Activated CD8-positive, alpha-beta memory T cell treated with anti-CD3 and anti-CD28 coated beads, Interleukin-2, amount 50 U/mL, for 1 hour (primary cell): ENCODE measurements around the gene OGN.

Experiments
- DNase-seq: peaks from one replicate; pipeline ENCODE4 v3.0.0-alpha.2; 2020; ENCODE audit errors: extremely low read depth

Gene OGN

DNA sequence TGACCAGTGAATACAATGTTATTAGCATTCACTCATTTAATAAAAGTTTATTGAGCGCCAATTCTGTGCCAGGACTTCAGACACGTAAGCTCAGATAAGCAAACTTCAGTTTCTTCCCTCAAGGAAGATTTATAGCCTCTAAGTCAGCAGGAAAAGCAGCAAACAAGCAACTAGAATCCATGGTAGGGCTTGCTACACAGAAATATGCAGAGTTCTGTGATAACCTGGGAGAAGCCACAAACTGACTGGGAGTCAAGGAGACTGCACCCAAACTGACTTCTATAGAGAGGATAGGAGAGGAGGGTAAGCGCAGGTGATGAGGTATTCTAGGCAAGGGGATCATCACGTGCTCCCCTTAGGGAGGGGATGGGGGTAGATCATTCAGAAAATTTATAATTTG is 1.4 kb upstream of the OGN start:
- DNase-seq = no peak

DNA sequence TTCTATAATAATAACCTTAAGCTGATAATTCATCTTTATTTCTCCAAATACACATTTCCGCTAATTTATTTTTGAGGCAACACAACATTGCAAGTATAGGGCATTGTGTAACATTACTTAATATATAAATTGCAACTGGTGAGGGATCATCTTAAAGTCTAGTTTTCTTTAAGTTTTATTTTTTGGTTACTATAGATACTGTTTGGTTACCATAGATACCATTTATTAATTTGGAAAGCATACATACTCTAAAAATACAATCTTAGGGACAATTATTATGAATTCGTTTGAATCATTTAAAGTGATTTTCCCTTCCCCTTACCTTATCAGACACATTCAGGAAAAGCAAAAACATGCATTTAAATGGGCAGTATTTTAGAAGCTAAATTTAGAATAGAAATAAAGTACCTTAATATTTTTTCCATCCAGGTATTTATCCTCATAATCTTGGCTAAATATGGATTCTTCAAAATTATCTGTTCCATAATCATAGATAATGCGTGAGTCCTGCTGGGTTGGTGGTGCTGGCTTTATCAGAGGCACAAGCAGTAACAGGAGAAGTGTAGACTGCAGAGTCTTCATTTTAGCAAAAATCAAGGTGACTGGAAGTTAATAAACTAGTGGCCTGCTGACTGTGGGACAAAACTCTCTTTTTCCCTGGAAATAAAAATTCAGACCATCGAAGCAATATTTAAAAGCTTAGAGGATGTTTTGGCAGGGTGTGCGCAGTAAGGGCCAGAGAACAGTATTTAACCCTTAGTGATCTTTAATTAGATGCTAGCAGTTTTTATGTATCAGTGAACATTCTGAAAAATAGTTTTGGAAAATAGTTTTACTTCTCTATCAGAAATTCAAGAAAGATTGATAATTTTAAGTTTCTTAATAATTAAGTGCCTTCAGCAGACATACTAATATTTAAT is 1.3 kb downstream of the OGN start:
- DNase-seq = no peak

DNA sequence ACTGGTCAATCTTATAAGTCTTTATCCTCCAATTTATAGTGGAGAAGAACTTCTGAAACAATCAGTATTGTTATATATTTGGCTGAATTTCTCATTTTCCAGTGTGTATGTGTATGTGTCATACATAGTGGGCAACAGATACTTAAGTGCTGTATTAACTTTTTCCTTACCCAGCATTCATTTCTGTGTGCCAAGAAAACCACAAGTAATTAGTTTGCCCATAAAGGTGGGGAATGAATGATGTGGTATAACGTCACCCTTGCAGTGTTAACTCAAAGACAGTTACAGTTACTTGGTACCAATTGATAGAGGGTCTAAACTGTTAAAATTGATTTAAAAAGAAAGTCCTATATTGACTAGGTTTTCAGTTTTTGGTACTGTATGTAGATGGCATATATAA is 2.0 kb downstream of the OGN start:
- DNase-seq = no peak

DNA sequence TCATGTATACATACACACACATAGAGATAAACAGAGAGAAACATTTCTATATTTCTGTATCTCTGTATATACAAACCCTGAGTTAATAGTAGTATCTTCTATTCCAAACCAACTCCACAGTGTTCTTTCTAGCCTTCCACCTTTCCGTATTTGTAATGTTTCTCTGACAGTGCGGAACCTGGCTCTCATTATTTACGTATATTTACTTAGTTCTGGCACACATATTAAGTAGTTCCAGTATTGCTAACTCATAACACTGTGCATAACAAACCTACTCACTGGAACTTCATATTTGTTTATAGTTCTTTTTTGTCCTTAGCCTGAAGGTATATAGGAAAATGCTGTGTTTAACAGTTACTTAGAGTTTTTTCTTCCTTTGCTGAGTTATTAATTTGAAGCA is 6.5 kb downstream of the OGN start:
- no peak for DNase-seq

DNA sequence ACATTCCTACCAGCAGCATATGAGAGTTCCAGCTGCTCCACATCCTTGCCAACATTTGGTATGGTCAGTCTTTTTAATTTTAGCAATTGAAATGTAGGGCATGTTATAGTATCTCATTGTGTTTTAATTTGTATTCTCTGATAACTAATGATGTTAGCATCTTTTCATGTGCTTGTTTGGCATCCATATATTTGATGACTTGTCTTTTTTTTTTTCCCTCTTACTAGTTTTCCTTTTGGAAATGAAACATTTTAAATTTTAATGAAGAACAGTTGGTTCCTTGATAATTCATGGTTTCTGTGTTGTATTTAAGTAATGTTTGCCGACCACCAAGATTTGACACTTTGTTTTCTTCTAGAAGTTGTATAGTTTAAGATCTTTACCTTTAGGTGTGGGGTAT is 8.8 kb downstream of the OGN start:
- no peak for DNase-seq

DNA sequence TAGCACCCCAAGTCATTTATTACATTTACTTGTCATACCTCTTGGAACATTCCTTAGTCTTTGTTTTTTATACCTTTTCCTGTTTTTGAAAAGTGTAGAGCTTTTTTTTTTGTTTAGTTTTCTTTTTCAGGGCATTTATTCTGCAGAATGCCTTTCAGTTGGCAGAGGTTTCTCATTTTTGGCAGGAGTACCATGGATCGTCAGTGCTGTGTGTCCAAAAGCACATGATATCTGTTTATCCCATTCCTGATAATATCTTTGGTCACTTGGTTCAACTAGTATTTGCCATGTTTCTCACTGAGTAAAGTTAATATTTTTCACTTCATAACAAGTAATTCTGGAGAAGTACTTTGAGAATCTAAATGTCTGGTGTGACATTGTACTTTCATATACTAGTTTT is 10.7 kb downstream of the OGN start:
- no peak for DNase-seq

DNA sequence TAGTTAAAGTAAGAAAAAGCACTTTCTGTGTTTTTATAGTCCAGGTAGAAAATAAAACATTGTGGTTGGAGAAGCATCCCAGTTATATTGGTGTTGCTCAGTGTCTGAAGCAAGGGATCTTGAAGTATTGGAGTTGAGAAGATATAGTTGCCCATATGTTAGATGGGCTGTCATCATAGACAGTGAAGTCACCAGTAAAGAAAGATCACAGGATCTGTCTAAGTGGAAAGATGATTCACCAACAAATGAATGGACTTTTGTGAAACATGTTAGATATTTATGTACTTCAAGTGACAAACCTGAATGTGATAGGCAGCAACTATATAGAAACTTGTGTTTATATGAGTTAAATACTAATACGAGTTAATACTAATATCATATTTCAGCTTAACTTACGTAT is 11.7 kb downstream of the OGN start:
- no peak for DNase-seq

DNA sequence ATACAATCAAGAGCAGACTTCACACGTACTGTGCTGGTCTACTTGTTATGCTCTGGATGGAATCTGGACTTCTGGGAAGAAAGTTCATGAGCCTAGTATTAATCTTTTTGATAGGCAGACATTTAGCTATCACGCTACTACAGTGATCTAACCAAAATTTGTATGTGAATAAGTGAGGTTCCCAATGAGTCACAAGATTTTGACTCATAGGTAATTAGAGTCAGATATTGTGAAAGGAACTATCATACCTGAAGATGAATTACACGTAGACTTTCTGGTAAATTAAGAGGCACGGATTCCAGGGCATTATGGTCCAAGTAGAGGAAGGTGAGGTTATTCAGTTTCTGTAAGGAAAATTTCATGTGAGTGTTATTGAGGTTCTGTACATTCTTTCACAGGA is 18.4 kb downstream of the OGN start:
- DNase-seq = no peak

DNA sequence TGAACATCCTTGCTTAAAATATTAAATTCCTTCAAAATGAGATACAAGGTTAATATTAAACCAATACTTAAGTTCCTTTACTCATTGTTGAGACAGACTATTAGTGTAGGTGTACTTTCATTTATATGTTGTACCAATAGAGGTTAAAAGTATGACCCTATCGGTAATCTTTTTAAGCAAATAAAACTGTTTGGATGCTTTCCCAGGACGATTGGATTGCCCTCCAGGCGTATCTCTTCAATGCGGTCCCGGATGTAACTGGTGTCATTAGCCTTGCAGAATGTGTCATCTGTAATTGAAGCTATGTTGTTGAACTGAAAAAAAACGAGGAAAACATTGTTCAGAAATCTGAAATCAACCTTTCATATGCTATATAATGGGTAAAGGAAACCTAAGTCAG is 18.9 kb downstream of the OGN start:
- no peak for DNase-seq

DNA sequence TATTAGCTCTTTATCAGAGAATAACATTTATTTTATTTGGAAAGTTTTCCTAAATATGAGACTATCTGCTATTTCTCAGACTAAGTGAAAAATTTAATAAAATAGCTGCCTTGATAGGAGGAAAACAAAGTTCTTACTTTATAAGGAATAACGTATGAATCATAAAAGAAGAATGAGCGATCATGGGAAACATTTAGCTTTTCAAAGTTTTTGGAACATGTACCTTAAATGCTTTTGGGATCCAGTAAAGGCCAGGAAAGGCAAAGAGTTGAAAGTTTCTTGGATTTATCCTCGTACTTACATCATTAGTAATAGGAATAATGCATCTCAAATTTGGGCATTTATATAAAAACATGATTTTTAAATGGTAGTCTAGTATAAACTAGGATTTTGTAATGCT is 19.4 kb downstream of the OGN start:
- DNase-seq = no peak

DNA sequence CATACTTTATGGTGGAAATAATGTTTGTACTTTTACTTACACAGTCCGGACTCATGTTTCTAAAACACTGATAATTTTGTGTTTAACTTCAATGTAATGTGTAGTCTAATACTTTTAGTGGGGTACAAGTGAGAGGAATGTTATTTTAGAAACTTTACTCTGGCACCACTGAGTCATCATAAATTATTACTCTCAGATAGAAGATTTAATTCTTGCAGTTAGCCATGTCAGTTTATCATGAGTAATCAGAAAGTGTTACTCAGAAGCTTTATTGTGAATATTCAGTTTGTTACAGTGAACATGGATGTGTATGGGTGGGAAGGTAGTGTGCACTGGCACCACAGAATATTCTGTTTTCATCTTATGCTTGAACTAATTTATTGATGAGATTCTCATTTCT is 20.0 kb downstream of the OGN start:
- DNase-seq = no peak

DNA sequence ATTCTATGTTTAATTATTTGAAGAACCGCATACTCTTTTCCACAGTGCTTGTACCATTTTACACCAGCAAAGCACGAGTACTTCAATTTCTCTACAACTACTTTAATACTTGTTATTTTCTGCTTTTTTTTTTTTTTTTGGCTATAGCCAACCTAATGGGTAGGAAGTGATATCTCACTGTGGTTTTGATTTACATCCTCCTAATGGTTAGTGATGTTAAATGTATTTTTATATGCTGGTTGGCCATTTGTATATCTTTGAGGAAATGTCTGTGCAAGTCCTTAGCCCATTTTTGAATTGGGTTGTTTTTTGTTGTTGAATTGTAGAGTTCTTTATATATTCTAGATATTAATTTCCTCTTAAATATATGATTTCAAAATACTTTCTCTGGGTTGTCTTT is 22.6 kb downstream of the OGN start:
- no peak for DNase-seq

DNA sequence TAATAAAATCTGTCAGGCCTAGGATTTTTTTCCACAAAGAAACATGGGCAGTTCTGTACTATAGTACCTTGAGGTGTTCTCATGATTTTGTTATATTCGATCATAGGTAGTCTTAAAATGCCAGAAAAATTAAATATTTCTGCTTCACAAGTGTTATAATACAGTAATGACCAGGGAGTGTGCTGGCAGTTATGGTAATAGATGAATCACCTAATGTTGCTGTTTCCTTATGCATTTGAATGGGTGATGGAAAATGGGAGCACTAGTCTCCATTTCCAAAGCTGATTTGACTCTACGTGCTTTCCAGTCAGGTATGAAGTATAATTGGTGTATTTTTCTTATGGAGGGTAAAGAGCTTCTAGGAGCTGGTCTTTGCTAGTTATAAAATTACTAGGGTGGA is 23.8 kb downstream of the OGN start:
- no peak for DNase-seq

DNA sequence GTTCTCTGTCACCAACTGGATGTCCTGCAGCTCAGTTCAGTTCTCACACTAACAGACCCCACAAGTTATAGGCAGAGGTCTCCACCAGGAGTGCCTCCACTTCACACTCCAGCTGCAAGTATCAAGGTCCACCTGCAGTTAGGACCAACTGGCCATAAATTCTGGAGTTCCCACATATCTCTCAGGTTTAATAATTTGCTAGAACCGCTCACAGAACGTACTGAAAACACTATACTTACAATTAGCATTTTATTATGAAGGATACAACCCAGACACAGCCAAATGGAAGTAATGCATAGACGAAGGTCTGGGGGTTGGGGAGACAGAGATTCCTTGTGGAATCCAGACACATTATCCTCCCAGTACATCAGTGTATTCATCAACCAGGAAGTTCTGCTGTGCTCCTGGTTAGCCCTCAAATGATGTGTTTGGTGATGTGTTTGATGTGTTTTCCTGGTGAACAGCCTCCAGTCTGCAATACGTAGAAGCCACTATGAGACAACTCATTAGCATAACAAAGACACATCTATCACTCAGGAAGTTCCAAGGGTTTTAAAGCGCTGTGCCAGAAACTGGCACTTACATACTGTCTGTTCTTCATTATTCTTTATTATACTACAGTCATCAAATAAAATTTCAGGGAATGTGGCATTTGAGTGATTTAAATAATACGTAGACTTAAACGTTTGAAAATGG is 25.4 kb downstream of the OGN start:
- DNase-seq = no peak

DNA sequence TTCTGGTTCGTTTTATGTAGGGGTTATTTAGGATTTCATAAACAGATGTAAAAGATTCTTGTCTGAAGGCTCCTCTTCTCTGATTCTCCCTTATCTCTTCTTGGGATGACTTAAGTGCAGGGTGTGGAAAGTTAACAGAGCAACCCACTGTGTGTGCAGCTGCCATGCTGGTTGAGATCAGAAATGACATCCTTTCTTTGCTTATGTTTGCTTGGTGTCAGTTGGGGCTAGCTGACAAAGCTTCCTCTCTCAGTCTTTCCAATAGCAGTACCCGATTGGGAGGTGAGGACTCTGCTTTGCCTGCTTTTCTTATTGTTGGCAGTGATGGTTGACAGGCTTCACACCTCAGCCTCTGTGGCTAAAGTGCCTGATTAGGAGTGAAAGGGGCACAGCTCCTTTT is 26.5 kb downstream of the OGN start:
- DNase-seq = no peak

DNA sequence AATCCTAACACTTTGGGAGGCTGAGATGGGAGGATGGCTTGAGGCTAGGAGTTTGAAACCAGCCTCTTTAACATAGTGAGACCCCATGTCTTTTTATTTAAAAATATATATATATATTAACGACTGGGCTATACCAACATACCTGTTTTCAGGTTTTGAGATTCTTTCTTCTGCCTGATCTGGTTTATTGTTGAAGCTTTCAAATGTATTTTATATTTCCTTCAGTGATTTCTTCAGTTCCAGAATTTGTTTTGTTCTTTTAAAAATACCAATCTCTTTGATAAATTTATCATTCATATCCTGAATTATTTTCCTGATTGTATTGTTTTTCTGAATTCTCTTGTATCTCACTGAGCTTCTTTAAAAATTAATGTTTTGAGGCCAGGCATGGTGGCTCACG is 31.2 kb downstream of the OGN start:
- no peak for DNase-seq

DNA sequence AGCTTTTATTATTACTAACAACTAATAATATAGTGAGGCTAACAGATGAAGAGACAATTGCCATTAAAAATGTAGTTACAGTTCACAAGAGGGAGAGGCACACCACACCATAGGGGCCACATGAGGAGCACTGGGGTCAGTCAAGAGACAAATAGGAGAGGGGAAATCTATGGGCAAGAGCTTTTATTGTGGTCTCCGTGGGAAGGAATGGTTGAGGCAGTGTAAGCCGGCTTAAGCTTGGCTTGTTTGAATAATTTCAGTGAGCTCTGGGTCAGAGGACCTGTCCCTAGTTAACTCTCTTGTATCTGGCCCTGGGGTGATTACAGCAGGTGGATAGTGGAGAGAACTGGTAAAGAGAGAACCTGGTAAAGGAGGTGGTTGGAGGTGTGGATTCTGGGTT is 35.3 kb downstream of the OGN start:
- no peak for DNase-seq

DNA sequence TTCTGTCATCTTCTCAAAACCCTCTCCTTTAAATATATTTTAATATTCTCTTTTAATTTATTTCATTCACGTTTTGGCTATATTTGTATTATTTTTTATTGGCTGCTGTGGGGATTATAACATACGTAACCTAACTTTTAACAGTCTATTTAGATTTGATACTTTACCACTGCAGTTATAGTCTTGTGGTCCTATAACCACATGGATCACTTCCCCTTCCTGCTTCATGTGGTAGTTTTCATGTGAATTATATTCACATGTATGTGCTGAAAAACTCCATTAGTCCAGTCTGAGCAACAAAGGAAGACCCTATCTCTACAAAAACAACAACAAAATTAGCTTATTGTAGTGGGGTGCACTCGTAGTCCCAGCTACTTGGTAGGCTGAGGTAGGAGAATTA is 44.3 kb downstream of the OGN start:
- DNase-seq = no peak

DNA sequence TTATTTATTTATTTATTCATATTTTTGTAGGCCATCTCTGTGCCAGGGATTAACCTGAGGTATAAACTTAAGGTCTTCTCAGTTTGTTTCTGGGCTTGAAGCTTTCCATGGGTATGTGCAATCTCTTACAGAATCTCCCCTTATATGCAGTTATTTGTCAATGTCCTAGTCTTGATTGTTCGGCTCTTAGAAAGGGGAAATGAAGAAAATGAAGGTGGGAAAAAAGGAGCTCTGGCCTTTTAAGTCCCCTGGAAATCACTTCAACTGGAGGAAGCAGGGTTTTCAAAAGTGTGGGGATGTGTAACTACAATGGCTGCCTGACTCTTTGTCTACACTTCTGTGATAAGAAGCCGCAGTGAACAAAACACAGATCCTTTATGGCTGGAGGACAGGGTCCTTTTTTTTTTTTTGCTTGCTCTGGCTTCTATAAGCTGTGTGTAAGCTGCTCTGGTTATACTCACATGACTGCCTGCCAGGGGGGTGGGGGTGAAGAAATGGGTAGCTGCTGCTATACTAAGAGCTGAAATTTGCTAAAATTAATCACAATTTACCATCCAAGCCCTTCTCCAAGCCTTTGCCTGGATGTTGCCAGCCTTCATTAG is 44.9 kb downstream of the OGN start:
- DNase-seq = no peak

DNA sequence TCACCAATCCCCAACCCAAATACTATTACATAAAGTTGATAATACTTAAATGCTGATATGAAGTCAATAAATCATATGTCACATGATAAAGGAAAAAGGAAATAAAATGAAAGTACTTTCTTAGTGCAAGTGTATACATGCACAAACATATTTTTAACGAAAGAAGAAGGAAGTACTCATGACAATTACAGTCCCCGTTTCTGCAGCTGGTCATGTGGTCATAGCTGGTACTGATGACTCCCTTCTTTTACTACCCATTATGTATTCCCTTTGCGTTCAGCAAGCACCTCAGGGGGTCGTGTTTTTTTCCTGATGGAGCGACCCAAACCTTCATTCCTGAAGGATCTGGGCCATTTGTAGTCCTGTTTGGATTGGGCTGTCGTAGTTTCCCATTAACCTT is 51.3 kb downstream of the OGN start:
- no peak for DNase-seq

DNA sequence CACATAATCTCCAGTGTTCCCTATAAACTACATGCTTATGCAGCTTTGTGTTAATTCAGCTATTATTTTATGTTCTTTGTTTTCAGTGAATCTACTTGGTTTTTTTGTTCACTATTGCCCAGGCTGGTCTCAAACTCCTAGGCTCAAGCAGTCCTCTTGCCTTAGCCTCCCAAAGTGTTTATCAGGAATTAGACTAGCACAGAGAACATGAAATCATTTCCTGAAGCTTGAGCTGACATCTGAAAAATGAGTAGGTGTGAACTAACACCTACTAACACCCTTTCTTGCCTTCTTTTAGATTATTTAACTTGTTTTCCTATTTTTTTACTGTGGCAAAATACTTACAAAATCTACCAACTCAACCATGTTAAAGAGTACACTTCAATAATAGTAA is 53.6 kb downstream of the OGN start:
- no peak for DNase-seq

DNA sequence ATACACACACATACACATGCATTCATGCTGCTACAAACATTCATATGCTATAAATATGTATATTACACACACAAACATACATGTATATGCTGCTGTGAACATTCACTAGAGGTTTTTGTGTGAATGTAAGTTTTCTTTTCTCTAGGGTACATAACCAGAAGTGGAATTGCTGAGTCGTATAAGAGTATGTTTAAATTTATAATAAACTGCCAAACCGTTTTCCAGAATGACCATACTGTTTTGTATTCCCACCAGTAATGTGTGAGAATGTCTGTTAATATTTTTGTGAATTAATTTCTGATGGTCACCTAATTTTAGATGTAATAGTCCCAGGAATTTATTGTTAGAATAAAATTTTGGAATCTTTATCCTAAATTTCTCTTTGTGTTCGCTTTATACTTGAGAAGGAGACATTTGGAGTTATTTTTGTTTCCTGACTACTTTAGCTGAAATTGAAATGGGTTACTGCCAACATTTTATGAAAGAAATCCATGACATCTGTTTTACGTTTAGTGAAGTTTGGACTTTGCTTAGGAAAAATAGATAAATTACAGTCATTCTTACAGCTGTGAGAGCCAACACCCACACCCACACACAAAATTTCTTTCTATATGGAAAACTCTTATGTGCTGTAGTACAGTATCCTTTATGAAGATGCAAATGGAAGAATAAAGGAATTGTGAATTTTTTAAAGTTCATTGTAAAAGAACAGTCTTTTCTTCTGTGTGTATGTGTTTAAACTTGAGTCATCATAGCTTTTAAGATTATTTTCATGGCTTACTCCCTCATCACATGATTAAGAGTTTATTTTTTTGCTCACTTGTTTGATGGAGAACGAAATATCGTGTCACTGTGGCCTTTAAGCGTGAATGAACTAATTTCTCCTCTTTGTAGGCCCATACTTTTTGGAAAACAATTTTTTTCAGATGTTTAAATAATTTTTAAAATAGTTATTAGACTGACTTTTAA is 54.3 kb downstream of the OGN start:
- DNase-seq = no peak
